Liver (tissue), 9 donors: ENCODE data around the gene SKA3. TPM values are rescaled to one million over a fixed set of nuclear protein-coding genes. Genes with fewer than 3 reads are reported as not detected.

Experiments
- DNase-seq: peaks from one replicate; pipeline ENCODE4 v3.0.0-alpha.2; 2017; ENCODE audit warnings: low spot score
- H3K27ac ChIP-seq, 2 donors: one replicate each; pipeline ENCODE4 v1.7.0; 2013; ENCODE audit warnings: inconsistent platforms in 2 of 2, low read length in 2 of 2, control low read depth in 1 of 2, low read depth in 1 of 2, mild to moderate bottlenecking in 1 of 2
- H3K27me3 ChIP-seq, 4 donors: one replicate each; pipeline versions ENCODE4 v1.6.1 to v1.7.0; 2013; ENCODE audit warnings: low read length in 3 of 4, inconsistent platforms in 1 of 4, mild to moderate bottlenecking in 1 of 4, moderate library complexity in 1 of 4; ENCODE audit not compliant: control insufficient read depth in 4 of 4, insufficient read depth in 4 of 4
- H3K36me3 ChIP-seq, 4 donors: one replicate each; pipeline versions ENCODE4 v1.6.1 to v1.7.0; 2013; ENCODE audit warnings: low read length in 3 of 4, mild to moderate bottlenecking in 3 of 4, low read depth in 1 of 4, moderate library complexity in 1 of 4; ENCODE audit not compliant: control insufficient read depth in 4 of 4, insufficient read depth in 3 of 4
- H3K4me1 ChIP-seq, 4 donors: one replicate each; pipeline versions ENCODE4 v1.6.1 to v1.7.0; 2013; ENCODE audit warnings: low read length in 3 of 4, mild to moderate bottlenecking in 3 of 4, moderate library complexity in 1 of 4; ENCODE audit not compliant: control insufficient read depth in 4 of 4, insufficient read depth in 4 of 4
- H3K4me3 ChIP-seq, 3 donors: one replicate each; pipeline versions ENCODE4 v1.6.1 to v1.7.0; 2013; ENCODE audit warnings: low read length in 3 of 3, control low read depth in 1 of 3, low read depth in 1 of 3, mild to moderate bottlenecking in 1 of 3
- H3K9ac ChIP-seq, 2 donors: one replicate each; pipeline ENCODE4 v1.7.0; 2013; ENCODE audit warnings: low read length in 2 of 2, mild to moderate bottlenecking in 2 of 2, moderate library complexity in 2 of 2, control low read depth in 1 of 2, low read depth in 1 of 2
- H3K9me3 ChIP-seq, 4 donors: one replicate each; pipeline versions ENCODE4 v1.6.1 to v1.7.0; 2013; ENCODE audit warnings: low read length in 3 of 4; ENCODE audit not compliant: control insufficient read depth in 4 of 4
- ATF3 ChIP-seq: IDR thresholded peaks from 2 replicates; pipeline ENCODE4 v1.6.1; 2016; ENCODE audit warnings: antibody characterized with exemption
- CTCF ChIP-seq: fragments of 150-350 bp; IDR thresholded peaks from 2 replicates; pipeline ENCODE4 v1.5.1; 2017; ENCODE audit warnings: improper control_type of control experiment, low read depth, low read length; ENCODE audit not compliant: missing input control
- EGR1 ChIP-seq, 2 donors: IDR thresholded peaks; 2 replicates each; pipeline ENCODE4 v1.6.1; 2016 to 2018; ENCODE audit warnings: antibody characterized with exemption in 2 of 2, low read depth in 2 of 2
- FOXA1 ChIP-seq: IDR thresholded peaks from 2 replicates; pipeline ENCODE4 v1.6.1; 2016; ENCODE audit warnings: antibody characterized with exemption
- FOXA2 ChIP-seq: IDR thresholded peaks from 2 replicates; pipeline ENCODE4 v1.6.1; 2016; ENCODE audit warnings: antibody characterized with exemption
- GABPA ChIP-seq, 2 donors: IDR thresholded peaks in 1 of 2; conservative IDR thresholded peaks in 1 of 2; 2 replicates each; pipeline ENCODE4 v1.6.1; 2016; ENCODE audit warnings: antibody characterized with exemption in 2 of 2, mild to moderate bottlenecking in 1 of 2, moderate library complexity in 1 of 2
- HNF4A ChIP-seq, 2 donors: conservative IDR thresholded peaks; 2 replicates each; pipeline ENCODE4 v1.6.1; 2016; ENCODE audit warnings: antibody characterized with exemption in 2 of 2, mild to moderate bottlenecking in 2 of 2
- HNF4G ChIP-seq: IDR thresholded peaks from 2 replicates; pipeline ENCODE4 v1.6.1; 2016; ENCODE audit warnings: antibody characterized with exemption
- JUND ChIP-seq, 2 donors: IDR thresholded peaks; 2 replicates each; pipeline ENCODE4 v1.6.1; 2016; ENCODE audit warnings: antibody characterized with exemption in 2 of 2
- NR2F2 ChIP-seq: IDR thresholded peaks from 2 replicates; pipeline ENCODE4 v1.6.1; 2016; ENCODE audit warnings: antibody characterized with exemption
- RAD21 ChIP-seq, 2 donors: IDR thresholded peaks; 2 replicates each; pipeline ENCODE4 v1.6.1; 2016; ENCODE audit warnings: antibody characterized with exemption in 2 of 2, mild to moderate bottlenecking in 2 of 2
- RXRA ChIP-seq, 2 donors: IDR thresholded peaks; 2 replicates each; pipeline ENCODE4 v1.6.1; 2017 to 2018; ENCODE audit warnings: antibody characterized with exemption in 2 of 2, mild to moderate bottlenecking in 1 of 2
- SP1 ChIP-seq: IDR thresholded peaks from 2 replicates; pipeline ENCODE4 v1.6.1; 2018; ENCODE audit warnings: antibody characterized with exemption, mild to moderate bottlenecking
- TAF1 ChIP-seq: conservative IDR thresholded peaks from 2 replicates; pipeline ENCODE4 v1.6.1; 2016; ENCODE audit warnings: antibody characterized with exemption, mild to moderate bottlenecking
- YY1 ChIP-seq: IDR thresholded peaks from 2 replicates; pipeline ENCODE4 v1.6.1; 2016; ENCODE audit warnings: antibody characterized with exemption, mild to moderate bottlenecking
- WGBS: extraction: QIAGEN DNeasy Blood & Tissue Kit; methylation state at CpG from one replicate; pipeline ENCODE4 v1.1.7; 2013; 5-methylcytosine and 5-hydroxymethylcytosine counted together
- polyA plus RNA-seq, 2 donors: library from polyadenylated mRNA; stranded (reverse) in 1 of 2; unstranded in 1 of 2; fragments of 200-250 nt in 1 of 2; fragments of >200 nt in 1 of 2; fragmentation: Nextera tagmentation in 1 of 2; extraction: Ambion mirVana in 1 of 2; gene quantifications; one replicate each; pipeline versions ENCODE4 v1.2.1 to v1.2.3, GENCODE V29; 2013 to 2015
- total RNA-seq, 2 donors: library from RNA; depleted of rRNA; stranded (reverse); fragments of >200 nt; gene quantifications; one replicate each; pipeline ENCODE4 v1.2.3, GENCODE V29; 2014
- TF ChIP-seq, protein P1 (sequence below): IDR thresholded peaks from 2 replicates; pipeline ENCODE4 v1.6.1; 2016; ENCODE audit warnings: antibody characterized with exemption, mild to moderate bottlenecking
- TF ChIP-seq, protein P2 (sequence below): IDR thresholded peaks from 2 replicates; pipeline ENCODE4 v1.6.1; 2016; ENCODE audit warnings: antibody characterized with exemption
- donor health status: healthy.
- donor health status: healthy.
- donor health status: healthy.
- donor health status: healthy.
- donor health status: healthy.

SKA3 gene
- total and polyA plus RNA-seq, 4 donors: under 0.01 to 4.9 (median 0.52) TPM

DNA sequence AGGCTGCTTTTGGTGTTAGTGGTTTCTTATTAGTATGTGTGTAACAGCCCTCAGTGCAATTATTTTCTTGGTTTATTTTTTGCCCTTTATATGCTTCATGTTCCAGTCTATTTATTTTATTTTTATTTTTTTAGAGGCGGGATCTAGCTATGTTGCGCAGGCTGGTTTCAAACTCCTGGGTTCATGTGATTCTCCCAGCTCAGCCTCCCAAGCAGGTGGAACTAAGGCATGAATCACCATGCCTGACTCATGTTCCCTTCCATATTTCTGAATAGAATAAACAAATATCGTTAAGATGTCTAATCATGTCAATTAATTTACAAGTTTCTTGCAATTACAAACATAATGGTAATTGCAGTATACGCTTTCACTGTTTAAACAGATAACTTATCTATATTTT, 11.7 kb downstream of the SKA3 start:
- Histone ChIP-seq H3K27ac (no peak overlapping the region), H3K36me3 (no peaks in the 10 kb centered on the region), H3K27me3 (no peaks in the 10 kb centered on the region), H3K4me1 (no peaks in the 10 kb centered on the region), H3K4me3 (no peak overlapping the region), H3K9ac (no peak overlapping the region), H3K9me3 (no peaks in the 10 kb centered on the region)
- TF ChIP-seq GABPA (IDR thresholded peaks at IDR 0.05 in 1 of 2, conservative IDR thresholded peaks at IDR 0.05 in 1 of 2) (no peak), ATF3 (no peak), HNF4A (conservative IDR thresholded peaks at IDR 0.05) (no peak), CTCF (no peak), HNF4G (no peak), TAF1 (no peak), JUND (IDR thresholded peaks at IDR 0.05) (no peak), RXRA (IDR thresholded peaks at IDR 0.05) (no peak), RAD21 (IDR thresholded peaks at IDR 0.05) (no peak), FOXA2 (no peak), NR2F2 (no peak), SP1 (no peak), EGR1 (IDR thresholded peaks at IDR 0.05; ENCODE audit: low read depth in 2 of 2) (no peak), FOXA1 (no peak), YY1 (no peak)
- TF ChIP-seq, protein P1, sequence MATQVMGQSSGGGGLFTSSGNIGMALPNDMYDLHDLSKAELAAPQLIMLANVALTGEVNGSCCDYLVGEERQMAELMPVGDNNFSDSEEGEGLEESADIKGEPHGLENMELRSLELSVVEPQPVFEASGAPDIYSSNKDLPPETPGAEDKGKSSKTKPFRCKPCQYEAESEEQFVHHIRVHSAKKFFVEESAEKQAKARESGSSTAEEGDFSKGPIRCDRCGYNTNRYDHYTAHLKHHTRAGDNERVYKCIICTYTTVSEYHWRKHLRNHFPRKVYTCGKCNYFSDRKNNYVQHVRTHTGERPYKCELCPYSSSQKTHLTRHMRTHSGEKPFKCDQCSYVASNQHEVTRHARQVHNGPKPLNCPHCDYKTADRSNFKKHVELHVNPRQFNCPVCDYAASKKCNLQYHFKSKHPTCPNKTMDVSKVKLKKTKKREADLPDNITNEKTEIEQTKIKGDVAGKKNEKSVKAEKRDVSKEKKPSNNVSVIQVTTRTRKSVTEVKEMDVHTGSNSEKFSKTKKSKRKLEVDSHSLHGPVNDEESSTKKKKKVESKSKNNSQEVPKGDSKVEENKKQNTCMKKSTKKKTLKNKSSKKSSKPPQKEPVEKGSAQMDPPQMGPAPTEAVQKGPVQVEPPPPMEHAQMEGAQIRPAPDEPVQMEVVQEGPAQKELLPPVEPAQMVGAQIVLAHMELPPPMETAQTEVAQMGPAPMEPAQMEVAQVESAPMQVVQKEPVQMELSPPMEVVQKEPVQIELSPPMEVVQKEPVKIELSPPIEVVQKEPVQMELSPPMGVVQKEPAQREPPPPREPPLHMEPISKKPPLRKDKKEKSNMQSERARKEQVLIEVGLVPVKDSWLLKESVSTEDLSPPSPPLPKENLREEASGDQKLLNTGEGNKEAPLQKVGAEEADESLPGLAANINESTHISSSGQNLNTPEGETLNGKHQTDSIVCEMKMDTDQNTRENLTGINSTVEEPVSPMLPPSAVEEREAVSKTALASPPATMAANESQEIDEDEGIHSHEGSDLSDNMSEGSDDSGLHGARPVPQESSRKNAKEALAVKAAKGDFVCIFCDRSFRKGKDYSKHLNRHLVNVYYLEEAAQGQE: no peak
- TF ChIP-seq, protein P2, sequence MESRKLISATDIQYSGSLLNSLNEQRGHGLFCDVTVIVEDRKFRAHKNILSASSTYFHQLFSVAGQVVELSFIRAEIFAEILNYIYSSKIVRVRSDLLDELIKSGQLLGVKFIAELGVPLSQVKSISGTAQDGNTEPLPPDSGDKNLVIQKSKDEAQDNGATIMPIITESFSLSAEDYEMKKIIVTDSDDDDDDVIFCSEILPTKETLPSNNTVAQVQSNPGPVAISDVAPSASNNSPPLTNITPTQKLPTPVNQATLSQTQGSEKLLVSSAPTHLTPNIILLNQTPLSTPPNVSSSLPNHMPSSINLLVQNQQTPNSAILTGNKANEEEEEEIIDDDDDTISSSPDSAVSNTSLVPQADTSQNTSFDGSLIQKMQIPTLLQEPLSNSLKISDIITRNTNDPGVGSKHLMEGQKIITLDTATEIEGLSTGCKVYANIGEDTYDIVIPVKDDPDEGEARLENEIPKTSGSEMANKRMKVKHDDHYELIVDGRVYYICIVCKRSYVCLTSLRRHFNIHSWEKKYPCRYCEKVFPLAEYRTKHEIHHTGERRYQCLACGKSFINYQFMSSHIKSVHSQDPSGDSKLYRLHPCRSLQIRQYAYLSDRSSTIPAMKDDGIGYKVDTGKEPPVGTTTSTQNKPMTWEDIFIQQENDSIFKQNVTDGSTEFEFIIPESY: no peak
- 96% methylated on average over 4 of the region's 4 CpGs for WGBS
- DNase-seq: no peak

GRCh38 chr13:21152251-21152899, 24.0 kb downstream of the SKA3 start:
- no peak overlapping the region for H3K4me3 ChIP-seq
- no peak for DNase-seq

More at GRCh38 chr13:21152251-21152899, 24.0 kb downstream of the SKA3 start:
- TF ChIP-seq FOXA1: no peak
- no peaks in the 10 kb centered on the region for H3K9me3 ChIP-seq
- WGBS: 88% methylated on average over 8 of the region's 8 CpGs
- no peaks in the 10 kb centered on the region for H3K4me1 ChIP-seq
- no peak overlapping the region for H3K9ac ChIP-seq
- no peaks in the 10 kb centered on the region for H3K27me3 ChIP-seq
- peaks cover 4 to 9% (median 6%) of the 10 kb centered on the region in 4 donors for H3K36me3 ChIP-seq
- H3K27ac ChIP-seq: no peak overlapping the region
